Activated CD8-positive, alpha-beta memory T cell treated with anti-CD3 and anti-CD28 coated beads, Interleukin-2, amount 10 ng/mL, durations not matched to agents 7 days and 5 days (primary cell): ENCODE results near the gene HOXD10. TPM values are rescaled to one million over a fixed set of nuclear protein-coding genes. Genes with fewer than 3 reads are reported as not detected.

Source experiments
- ATAC-seq: fragments of 150-1000 bp; cut with Tn5 transposase; one replicate; pipeline ENCODE4 v1.10.0; 2021; ENCODE audit warnings: moderate library complexity
- CTCF ChIA-PET: fragments of 350-600 bp; sonication (Branson Sonifier 250); formaldehyde crosslinking; loops from one replicate; lab custom pipeline; 2021; ENCODE audit warnings: antibody characterized with exemption; lab: Charles Lee
- DNase-seq: peaks from one replicate; pipeline ENCODE4 v3.0.0-alpha.2; 2020
- H3K27ac Mint-ChIP-seq: one replicate; pipeline ENCODE4 v1.8.0; 2021; ENCODE audit warnings: mild to moderate bottlenecking, mixed read lengths
- H3K27me3 Mint-ChIP-seq: one replicate; pipeline ENCODE4 v1.8.0; 2021; ENCODE audit warnings: mixed read lengths
- H3K36me3 Mint-ChIP-seq: one replicate; pipeline ENCODE4 v1.8.0; 2021; ENCODE audit warnings: mild to moderate bottlenecking, mixed read lengths
- H3K4me1 Mint-ChIP-seq: one replicate; pipeline ENCODE4 v1.8.0; 2021; ENCODE audit warnings: mixed read lengths
- H3K4me3 Mint-ChIP-seq: one replicate; pipeline ENCODE4 v1.8.0; 2021; ENCODE audit warnings: mild to moderate bottlenecking, moderate library complexity, mixed read lengths
- H3K9me3 Mint-ChIP-seq: one replicate; pipeline ENCODE4 v1.8.0; 2022; ENCODE audit warnings: low read depth, mixed read lengths
- total RNA-seq, 2 experiments: library from RNA; stranded (reverse); gene quantifications; one replicate each; pipeline ENCODE4 v1.2.3, GENCODE V29; 2021

Gene HOXD10
- total RNA-seq, 2 experiments from 2014 or later = not detected

- Mint-ChIP-seq H3K4me1 (peaks cover 4% of the 10 kb centered on the region), H3K36me3 (peaks cover 2% of the 10 kb centered on the region), H3K27me3 (peaks cover 90% of the 10 kb centered on the region), H3K27ac (peak overlapping the region; percentile 22), H3K9me3 (no peaks in the 10 kb centered on the region), H3K4me3 (no peak overlapping the region)
- no peak for DNase-seq
- no peak for ATAC-seq
- CTCF ChIA-PET = interaction anchor here (1.6 kb wide), 1 partner anchor 480 kb away, joined by 3 read pairs; no protein-coding TSS in a partner anchor
Measured at GRCh38 chr2:176157499-176158185, 41.1 kb downstream of the HOXD10 start.

GRCh38 chr2:176158186-176158591 lies 41.6 kb downstream of the HOXD10 start:
- Mint-ChIP-seq H3K4me3 (no peak overlapping the region), H3K9me3 (no peaks in the 10 kb centered on the region), H3K27me3 (peaks cover 88% of the 10 kb centered on the region), H3K27ac (peak overlapping the region; percentile 46), H3K4me1 (peaks cover 4% of the 10 kb centered on the region), H3K36me3 (peaks cover 2% of the 10 kb centered on the region)
- ATAC-seq = no peak
- CTCF ChIA-PET = no interaction called here
- DNase-seq = no peak

- Mint-ChIP-seq H3K27ac (peak overlapping the region; percentile 28), H3K36me3 (peaks cover 2% of the 10 kb centered on the region), H3K9me3 (no peaks in the 10 kb centered on the region), H3K4me1 (peaks cover 4% of the 10 kb centered on the region), H3K27me3 (peaks cover 88% of the 10 kb centered on the region), H3K4me3 (no peak overlapping the region)
- CTCF ChIA-PET = no interaction called here
- no peak for ATAC-seq
- no peak for DNase-seq
Measured at GRCh38 chr2:176158855-176159662, 42.5 kb downstream of the HOXD10 start.

GRCh38 chr2:176159663-176160250 lies 43.2 kb downstream of the HOXD10 start:
- DNase-seq = no peak
- Mint-ChIP-seq H3K36me3 (peaks cover 4% of the 10 kb centered on the region), H3K27me3 (peaks cover 89% of the 10 kb centered on the region), H3K27ac (no peak overlapping the region), H3K9me3 (no peaks in the 10 kb centered on the region), H3K4me1 (peaks cover 7% of the 10 kb centered on the region), H3K4me3 (no peak overlapping the region)
- no peak for ATAC-seq
- CTCF ChIA-PET = interaction anchor here (1.3 kb wide), 1 partner anchor 28 kb away, joined by 3 read pairs; no protein-coding TSS in a partner anchor

- no peak overlapping the region for H3K27ac Mint-ChIP-seq
- no peaks in the 10 kb centered on the region for H3K9me3 Mint-ChIP-seq
- CTCF ChIA-PET = interaction anchor here (1.2 to 1.5 kb wide), 4 partner anchors 16 to 64 kb away, joined by 3 to 5 read pairs (median 4); no protein-coding TSS in a partner anchor
- peaks cover 7% of the 10 kb centered on the region for H3K4me1 Mint-ChIP-seq
- H3K27me3 Mint-ChIP-seq = peaks cover 89% of the 10 kb centered on the region
- no peak for ATAC-seq
- DNase-seq = no peak
- no peak overlapping the region for H3K4me3 Mint-ChIP-seq
- H3K36me3 Mint-ChIP-seq = peaks cover 4% of the 10 kb centered on the region
Measured at GRCh38 chr2:176160251-176160985, 43.8 kb downstream of the HOXD10 start.

- CTCF ChIA-PET = interaction anchor here (1.0 to 2.0 kb wide), 7 partner anchors 17 to 393 kb away, joined by 3 to 6 read pairs (median 4); no protein-coding TSS in a partner anchor
- DNase-seq (no peak), ATAC-seq (no peak)
- H3K27me3 Mint-ChIP-seq = peaks cover 89% of the 10 kb centered on the region
- H3K36me3 Mint-ChIP-seq = peaks cover 4% of the 10 kb centered on the region
- no peak overlapping the region for H3K4me3 Mint-ChIP-seq
- no peaks in the 10 kb centered on the region for H3K9me3 Mint-ChIP-seq
- H3K4me1 Mint-ChIP-seq = peaks cover 7% of the 10 kb centered on the region
- peak overlapping the region; percentile 22 for H3K27ac Mint-ChIP-seq
Measured at GRCh38 chr2:176160986-176161824, 44.6 kb downstream of the HOXD10 start.

- H3K4me1 Mint-ChIP-seq = peaks cover 7% of the 10 kb centered on the region
Measured at GRCh38 chr2:176161825-176162626, 45.4 kb downstream of the HOXD10 start.

GRCh38 chr2:176162911-176163671 lies 46.5 kb downstream of the HOXD10 start:
- no peak overlapping the region for H3K27ac Mint-ChIP-seq
- H3K27me3 Mint-ChIP-seq = peaks cover 92% of the 10 kb centered on the region

More at GRCh38 chr2:176161825-176162626, 45.4 kb downstream of the HOXD10 start:
- no peaks in the 10 kb centered on the region for H3K9me3 Mint-ChIP-seq
- CTCF ChIA-PET = interaction anchor here (0.6 to 2.0 kb wide), 7 partner anchors 10 to 475 kb away, joined by 3 to 6 read pairs (median 3); no protein-coding TSS in a partner anchor
- H3K4me3 Mint-ChIP-seq = no peak overlapping the region
- peaks cover 90% of the 10 kb centered on the region for H3K27me3 Mint-ChIP-seq
- H3K36me3 Mint-ChIP-seq = peaks cover 4% of the 10 kb centered on the region
- no peak overlapping the region for H3K27ac Mint-ChIP-seq
- no peak for ATAC-seq
- no peak for DNase-seq

GRCh38 chr2:176163672-176164056 lies 47.1 kb downstream of the HOXD10 start:
- Mint-ChIP-seq H3K27me3 (peaks cover 87% of the 10 kb centered on the region), H3K4me1 (peaks cover 3% of the 10 kb centered on the region), H3K27ac (peak overlapping the region; percentile 52), H3K36me3 (peaks cover 3% of the 10 kb centered on the region), H3K4me3 (no peak overlapping the region), H3K9me3 (no peaks in the 10 kb centered on the region)
- DNase-seq = no peak
- ATAC-seq = no peak
- CTCF ChIA-PET = no interaction called here

More at GRCh38 chr2:176162911-176163671, 46.5 kb downstream of the HOXD10 start:
- peaks cover 5% of the 10 kb centered on the region for H3K4me1 Mint-ChIP-seq
- DNase-seq (no peak), ATAC-seq (no peak)
- CTCF ChIA-PET = interaction anchor here (0.7 to 2.0 kb wide), 2 partner anchors 9 to 35 kb away, joined by 3 to 6 read pairs; no protein-coding TSS in a partner anchor
- H3K4me3 Mint-ChIP-seq = no peak overlapping the region
- no peaks in the 10 kb centered on the region for H3K9me3 Mint-ChIP-seq
- peaks cover 4% of the 10 kb centered on the region for H3K36me3 Mint-ChIP-seq

- ATAC-seq = no peak
Measured at GRCh38 chr2:176164201-176164600, 47.6 kb downstream of the HOXD10 start.

More at GRCh38 chr2:176164201-176164600, 47.6 kb downstream of the HOXD10 start:
- H3K4me1 Mint-ChIP-seq = peaks cover 3% of the 10 kb centered on the region
- peaks cover 86% of the 10 kb centered on the region for H3K27me3 Mint-ChIP-seq
- peaks cover 3% of the 10 kb centered on the region for H3K36me3 Mint-ChIP-seq
- peak overlapping the region; percentile 52 for H3K27ac Mint-ChIP-seq
- H3K4me3 Mint-ChIP-seq = peak overlapping the region; percentile 8
- CTCF ChIA-PET = no interaction called here
- H3K9me3 Mint-ChIP-seq = no peaks in the 10 kb centered on the region
- no peak for DNase-seq
